K562 (cell line): ENCODE measurements around the gene SOS1. TPM values are rescaled to one million over a fixed set of nuclear protein-coding genes. Genes with fewer than 3 reads are reported as not detected.

Source experiments
- ATAC-seq: fragments of 200-7000 bp; cut with Tn5 transposase; 3 replicates; pipeline ENCODE4 v1.9.1; 2020; ENCODE audit warnings: moderate library complexity
- BruUV-seq: library from RNA; stranded (reverse); fragments of 400-500 nt; replicated peaks from 2 replicates; lab custom pipeline; 2021; lab: Mats Ljungman, UMichigan
- CTCF ChIA-PET: fragments of 300-600 bp; formaldehyde crosslinking; extraction: SDS; loops from one replicate; lab custom pipeline; 2021; ENCODE audit warnings: low intra/inter-chr PET ratio; lab: Yijun Ruan, JAX
- POLR2A ChIA-PET: fragments of 300-600, 350-650 bp; sonication (Branson Sonifier 250); formaldehyde crosslinking; extraction: SDS; loops from one replicate; lab custom pipeline; 2021; ENCODE audit warnings: antibody characterized with exemption, inconsistent platforms; lab: Yijun Ruan, JAX
- DNase-seq, 4 experiments: peaks; one replicate each; pipeline versions ENCODE4 v3.0.0 to v3.0.0-alpha.2; 2011 to 2018; ENCODE audit warnings: low spot score in 3 of 4, mixed read lengths in 3 of 4; ENCODE audit errors: extremely low read depth in 1 of 4
- FAIRE-seq: peaks from 2 replicates; lab custom pipeline; 2011; peaks lifted over from hg19 to GRCh38; lab: Jason Lieb, UNC
- H2AFZ ChIP-seq: 2 replicates; pipeline ENCODE4 v1.6.0; 2011; ENCODE audit warnings: low read depth, low read length, control low read depth, inconsistent platforms
- H3K27ac ChIP-seq: fragments of 200-600 bp; 3 replicates; pipeline ENCODE4 v1.8.0; 2011; ENCODE audit warnings: low read depth, mild to moderate bottlenecking, control low read depth, inconsistent platforms, low read length, moderate library complexity, mixed read lengths; ENCODE audit errors: extremely low read depth
- H3K27me3 ChIP-seq, 2 experiments: fragments of 300-600 bp in 1 of 2; 2 replicates in 1 of 2; 3 replicates in 1 of 2; pipeline versions ENCODE4 v1.6.0 to v1.8.0; 2011; ENCODE audit warnings: inconsistent platforms in 2 of 2, low read length in 2 of 2, mild to moderate bottlenecking in 1 of 2, mixed read lengths in 1 of 2, moderate library complexity in 1 of 2; ENCODE audit not compliant: control insufficient read depth in 2 of 2, insufficient read depth in 2 of 2
- H3K36me3 ChIP-seq: fragments of 300-600 bp; 3 replicates; pipeline ENCODE4 v1.8.0; 2011; ENCODE audit warnings: mild to moderate bottlenecking, low read length, inconsistent platforms; ENCODE audit not compliant: control insufficient read depth, insufficient read depth
- H3K4me1 ChIP-seq, 2 experiments: fragments of 200-600 bp in 1 of 2; replicated peaks in 1 of 2; 2 replicates in 1 of 2; 3 replicates in 1 of 2; pipeline versions ENCODE4 v1.5.1 to v1.8.0; 2011; ENCODE audit warnings: inconsistent platforms in 2 of 2, low read length in 2 of 2, mild to moderate bottlenecking in 1 of 2, mixed read lengths in 1 of 2, moderate library complexity in 1 of 2; ENCODE audit not compliant: control insufficient read depth in 2 of 2, insufficient read depth in 2 of 2
- H3K4me2 ChIP-seq: 2 replicates; pipeline ENCODE4 v1.6.1; 2011; ENCODE audit warnings: low read length, control low read depth, inconsistent platforms, mixed read lengths; ENCODE audit not compliant: insufficient read depth
- H3K4me3 ChIP-seq: fragments of 200-600 bp; sonication (generic), shearing (Covaris generic); 2 replicates; pipeline ENCODE4 v1.5.1; 2016; ENCODE audit warnings: control low read depth, inconsistent platforms
- H3K79me2 ChIP-seq: fragments of 200-600 bp; 3 replicates; pipeline ENCODE4 v1.8.0; 2011; ENCODE audit warnings: low read length, inconsistent platforms; ENCODE audit not compliant: control insufficient read depth, insufficient read depth
- H3K9ac ChIP-seq, 2 experiments: 2 replicates each; pipeline versions ENCODE4 v1.6.0 to v1.6.1; 2011; ENCODE audit warnings: low read depth in 2 of 2, low read length in 2 of 2, control low read depth in 1 of 2, inconsistent platforms in 1 of 2, mild to moderate bottlenecking in 1 of 2, mixed read lengths in 1 of 2; ENCODE audit not compliant: insufficient read depth in 1 of 2
- H3K9me1 ChIP-seq: one replicate; pipeline ENCODE4 v1.6.0; 2011; ENCODE audit warnings: inconsistent platforms, mild to moderate bottlenecking, low read length, moderate library complexity; ENCODE audit not compliant: control insufficient read depth, insufficient read depth
- H3K9me3 ChIP-seq: replicated peaks from 2 replicates; pipeline ENCODE4 v1.5.1; 2011; ENCODE audit warnings: low read depth, low read length, inconsistent platforms; ENCODE audit not compliant: control insufficient read depth, insufficient read depth
- H4K20me1 ChIP-seq: replicated peaks from 2 replicates; pipeline ENCODE4 v1.6.1; 2011; ENCODE audit warnings: low read length, inconsistent platforms, mixed read lengths; ENCODE audit not compliant: control insufficient read depth, insufficient read depth
- KAT8 ChIP-seq: fragments of 450-650 bp; IDR thresholded peaks from 2 replicates; pipeline ENCODE4 v1.6.1; 2016; ENCODE audit warnings: low read depth, mild to moderate bottlenecking
- SMARCC2 ChIP-seq: fragments of 450-650 bp; IDR thresholded peaks from 2 replicates; pipeline ENCODE4 v1.6.1; 2017; ENCODE audit warnings: antibody characterized with exemption, moderate library complexity, mild to moderate bottlenecking, low read depth
- ZNF384 ChIP-seq: IDR thresholded peaks from 2 replicates; pipeline ENCODE4 v1.6.1; 2012; ENCODE audit warnings: low read depth, low read length, improper control_type of control experiment
- WGBS: fragments of 100-300 bp; shearing (Covaris generic); methylation state at CpG from one replicate; pipeline ENCODE4 v1.1.6; 2016; ENCODE audit warnings: low coverage, mixed read lengths; ENCODE audit not compliant: insufficient coverage; ENCODE audit errors: missing lambda C conversion rate; 5-methylcytosine and 5-hydroxymethylcytosine counted together
- in situ Hi-C: fragments of 300-500 bp; cut with MboI; formaldehyde crosslinking; loops from 4 replicates; pipeline ENCODE4 v1.15.0; 2018; ENCODE audit warnings: inconsistent platforms, mixed read lengths
- intact Hi-C: fragments of 100-400 bp; cut with micrococcal nuclease; formaldehyde crosslinking; loops from 2 replicates; pipeline ENCODE4 v1.14.2; 2022
- polyA plus RNA-seq, 8 experiments: library from polyadenylated mRNA; depleted of rRNA in 4 of 8; stranded (reverse) in 5 of 8; unstranded in 3 of 8; fragments of >200 nt; fragmentation: Nextera tagmentation in 2 of 8; fragmentation: Illumina TruSeq in 1 of 8; extraction: Ambion mirVana in 2 of 8; extraction: Trizol in 1 of 8; gene quantifications; 2 replicates each; pipeline versions ENCODE4 v1.2.1 to v1.2.3, GENCODE V29; 2011 to 2014; ENCODE audit warnings: inconsistent platforms in 1 of 8, missing spikeins in 1 of 8
- total RNA-seq, 7 experiments: library from RNA; depleted of rRNA in 6 of 7; stranded (reverse); fragments of >200 nt in 6 of 7; fragmentation: Illumina TruSeq in 2 of 7; extraction: Trizol in 2 of 7; gene quantifications; 2 replicates each; pipeline versions ENCODE4 v1.2.1 to v1.2.3, GENCODE V29; 2011 to 2021; ENCODE audit warnings: low replicate concordance in 1 of 7
- TF ChIP-seq, protein P1 (sequence below), 3 experiments: IDR thresholded peaks in 2 of 3; conservative IDR thresholded peaks in 1 of 3; 2 replicates each; pipeline ENCODE4 v1.5.1; 2011 to 2012; ENCODE audit warnings: low read length in 3 of 3, mild to moderate bottlenecking in 3 of 3, control low read depth in 2 of 3, improper control_type of control experiment in 1 of 3, inconsistent platforms in 1 of 3, low read depth in 1 of 3, mixed read lengths in 1 of 3, moderate library complexity in 1 of 3; ENCODE audit not compliant: insufficient read depth in 2 of 3

Gene SOS1
- total and polyA plus RNA-seq, 9 of the 15 experiments (the other 6 are each of a cell fraction or from before 2014, with no cell fraction given): 2.5 to 27.1 (median 16.3) TPM

DNA sequence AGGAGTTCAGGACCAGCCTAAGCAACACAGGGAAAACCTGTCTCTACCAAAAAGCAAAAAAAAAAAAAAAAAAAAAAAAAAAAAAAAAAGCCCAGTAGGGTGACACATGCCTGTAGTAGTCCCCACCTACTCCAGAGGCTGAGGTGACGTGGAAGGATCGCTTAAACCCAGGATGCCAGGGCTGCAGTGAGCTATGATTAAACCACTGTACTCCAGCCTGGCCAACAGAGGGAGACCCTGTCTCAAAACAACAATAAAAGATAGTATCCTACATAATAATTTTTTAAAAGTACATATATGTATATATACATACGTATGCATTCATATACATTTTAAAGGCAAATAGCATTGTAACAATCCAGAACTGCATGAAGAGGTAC lies 51.7 kb downstream of the SOS1 start:
- POLR2A ChIA-PET: no interaction called here
- Histone ChIP-seq H3K4me1 (peaks cover 0 to 2% of the 10 kb centered on the region in 2 experiments; a peak in 1 of 5 replicates), H3K4me3 (no peak overlapping the region), H3K9ac (no peak overlapping the region), H2AFZ (no peak overlapping the region), H3K9me1 (no peaks in the 10 kb centered on the region), H3K9me3 (no peaks in the 10 kb centered on the region), H3K27ac (no peak overlapping the region), H3K4me2 (no peak overlapping the region), H4K20me1 (no peaks in the 10 kb centered on the region), H3K36me3 (peaks cover 24% of the 10 kb centered on the region), H3K79me2 (peaks cover 47% of the 10 kb centered on the region), H3K27me3 (no peaks in the 10 kb centered on the region)
- intact Hi-C loops: loop anchor here (10.0 kb wide), 1 partner anchor 656 kb away; no protein-coding TSS in a partner anchor
- WGBS: 91% methylated on average over 3 of the region's 3 CpGs
- in situ Hi-C loops: no loop called here
- FAIRE-seq (no peak), ATAC-seq (peak; percentile 59; the same call in 2 of the 3 replicates), DNase-seq (no peak)
- BruUV-seq: no TSS peak
- CTCF ChIA-PET: interaction anchor here (0.6 to 1.1 kb wide), 2 partner anchors 160 to 370 kb away, joined by 3 read pairs; no protein-coding TSS in a partner anchor
- TF ChIP-seq, protein P1, sequence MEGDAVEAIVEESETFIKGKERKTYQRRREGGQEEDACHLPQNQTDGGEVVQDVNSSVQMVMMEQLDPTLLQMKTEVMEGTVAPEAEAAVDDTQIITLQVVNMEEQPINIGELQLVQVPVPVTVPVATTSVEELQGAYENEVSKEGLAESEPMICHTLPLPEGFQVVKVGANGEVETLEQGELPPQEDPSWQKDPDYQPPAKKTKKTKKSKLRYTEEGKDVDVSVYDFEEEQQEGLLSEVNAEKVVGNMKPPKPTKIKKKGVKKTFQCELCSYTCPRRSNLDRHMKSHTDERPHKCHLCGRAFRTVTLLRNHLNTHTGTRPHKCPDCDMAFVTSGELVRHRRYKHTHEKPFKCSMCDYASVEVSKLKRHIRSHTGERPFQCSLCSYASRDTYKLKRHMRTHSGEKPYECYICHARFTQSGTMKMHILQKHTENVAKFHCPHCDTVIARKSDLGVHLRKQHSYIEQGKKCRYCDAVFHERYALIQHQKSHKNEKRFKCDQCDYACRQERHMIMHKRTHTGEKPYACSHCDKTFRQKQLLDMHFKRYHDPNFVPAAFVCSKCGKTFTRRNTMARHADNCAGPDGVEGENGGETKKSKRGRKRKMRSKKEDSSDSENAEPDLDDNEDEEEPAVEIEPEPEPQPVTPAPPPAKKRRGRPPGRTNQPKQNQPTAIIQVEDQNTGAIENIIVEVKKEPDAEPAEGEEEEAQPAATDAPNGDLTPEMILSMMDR (IDR thresholded peaks at IDR 0.05 in 2 of 3, conservative IDR thresholded peaks at IDR 0.05 in 1 of 3; ENCODE audit: insufficient read depth in 2 of 3, low read depth in 1 of 3, low read length in 3 of 3): peak in 1 of 3 experiments; percentile 6; a peak in 1 of 6 replicates
- no peak for TF ChIP-seq KAT8
- 0 out of 2 replicates have a peak, but pooled peaks have one; percentile 17 for TF ChIP-seq ZNF384
- TF ChIP-seq SMARCC2: no peak
